ENCODE measurements around the gene TBC1D9.
A peak's percentile ranks its signal among the peaks of the same experiment; 100 is the strongest.

TBC1D9 gene

DNA sequence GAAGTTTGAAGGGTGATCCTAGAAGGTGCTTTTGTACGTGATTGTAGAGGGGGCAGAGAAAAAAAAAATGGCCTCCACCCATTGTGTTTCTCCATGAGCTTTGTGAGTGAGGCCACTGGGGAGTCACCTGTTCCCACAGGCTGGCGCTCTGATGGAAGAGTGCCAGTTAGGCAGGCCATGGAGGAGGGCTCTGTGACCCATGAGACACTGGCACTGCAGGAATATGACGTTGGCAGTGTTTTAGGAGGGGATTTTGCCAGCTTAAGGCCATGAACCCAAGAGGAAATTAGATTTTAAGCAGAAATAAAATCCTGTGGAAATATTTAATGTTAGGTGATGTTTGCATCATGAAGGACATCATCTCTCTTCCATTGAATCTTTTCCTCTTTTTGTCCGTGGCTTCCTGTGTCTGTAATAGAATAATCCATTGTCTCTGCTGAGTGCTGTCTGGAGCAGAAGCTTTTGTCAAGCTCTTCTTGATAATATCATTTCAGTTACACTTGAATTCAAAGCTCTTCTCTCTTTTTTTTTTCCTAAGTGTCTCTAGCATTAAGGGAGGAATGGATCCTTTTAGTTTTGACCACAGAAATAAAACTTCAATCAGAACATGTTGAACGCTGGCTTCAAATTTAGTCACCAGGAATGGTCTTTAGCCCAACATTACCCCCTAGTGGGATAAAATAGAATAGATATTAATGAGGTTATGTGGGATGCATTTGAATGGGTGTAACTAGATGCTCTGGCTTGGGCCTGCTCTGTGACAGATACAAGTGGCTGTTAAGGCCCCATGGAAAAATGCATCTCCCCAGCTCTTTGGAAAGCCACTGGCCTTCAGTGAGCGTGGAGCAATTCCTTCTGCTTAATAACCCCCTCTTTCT is 146.4 kb downstream of the TBC1D9 start:
- peak; percentile 91 for DNase-seq

DNA sequence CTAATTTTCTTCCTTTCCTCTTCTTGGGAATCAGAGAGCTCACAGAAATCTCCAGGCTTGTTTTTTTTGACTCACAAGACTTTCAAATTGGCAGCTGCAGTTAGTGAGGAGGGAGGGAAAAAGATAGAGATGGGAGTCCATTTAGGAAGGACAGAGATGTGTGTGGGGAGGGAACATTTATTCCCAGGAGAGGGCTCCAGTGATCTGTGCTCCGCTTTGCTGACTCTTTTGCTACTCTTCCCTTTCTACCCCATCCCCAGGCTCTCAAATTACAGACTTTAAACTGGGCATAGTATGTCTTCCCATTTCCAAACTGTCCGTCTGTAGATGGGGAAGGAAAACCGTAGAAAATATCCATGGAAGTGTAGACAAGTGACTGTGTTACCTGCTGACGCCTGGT is 148.3 kb downstream of the TBC1D9 start:
- no peak for DNase-seq

DNA sequence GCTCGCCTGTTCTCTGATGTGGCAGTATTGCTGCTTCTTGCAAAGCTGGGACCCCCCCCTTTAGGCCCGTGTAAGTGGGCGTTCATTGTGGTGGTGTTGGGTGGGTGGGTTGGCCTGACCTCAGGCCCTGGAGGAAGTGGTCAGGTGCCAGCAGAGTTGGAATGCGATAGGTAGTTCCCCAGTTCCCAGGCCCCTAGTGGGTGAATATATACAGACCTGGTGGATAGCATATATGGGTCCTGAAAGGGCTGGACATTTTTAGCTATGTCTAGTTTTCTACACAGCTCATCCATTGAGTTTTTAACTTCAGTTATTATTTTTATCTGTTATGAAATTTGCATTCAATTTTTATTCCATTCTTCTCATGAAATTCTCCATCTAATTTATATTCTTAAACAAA is 151.6 kb downstream of the TBC1D9 start:
- no peak for DNase-seq

GRCh38 chr4:140603286-140603685 is 152.9 kb downstream of the TBC1D9 start:
- no peak for DNase-seq

- peak; percentile 58 for DNase-seq
Observed at GRCh38 chr4:140602714-140603113, 153.5 kb downstream of the TBC1D9 start.

DNA sequence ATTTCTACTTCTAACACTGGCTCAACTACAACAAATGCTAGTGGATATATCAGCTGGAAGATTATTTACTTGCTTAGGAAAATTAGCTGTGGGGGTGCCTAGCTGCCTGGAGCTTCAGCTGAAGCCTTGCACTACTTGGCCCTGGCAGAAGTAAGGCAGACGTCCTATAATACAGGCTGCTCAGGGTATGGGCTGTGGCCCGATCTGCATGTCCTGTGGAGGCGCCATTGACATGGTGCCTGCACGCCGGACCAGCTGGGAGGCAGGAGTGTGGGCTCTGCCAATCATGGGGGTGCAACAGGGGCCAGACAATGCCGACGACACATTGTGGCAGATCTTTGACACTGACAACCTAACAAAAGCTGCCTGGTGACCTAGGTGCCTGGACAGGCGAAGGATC is 155.8 kb downstream of the TBC1D9 start:
- DNase-seq: no peak

GRCh38 chr4:140595065-140595464 is 161.1 kb downstream of the TBC1D9 start:
- DNase-seq: no peak

DNA sequence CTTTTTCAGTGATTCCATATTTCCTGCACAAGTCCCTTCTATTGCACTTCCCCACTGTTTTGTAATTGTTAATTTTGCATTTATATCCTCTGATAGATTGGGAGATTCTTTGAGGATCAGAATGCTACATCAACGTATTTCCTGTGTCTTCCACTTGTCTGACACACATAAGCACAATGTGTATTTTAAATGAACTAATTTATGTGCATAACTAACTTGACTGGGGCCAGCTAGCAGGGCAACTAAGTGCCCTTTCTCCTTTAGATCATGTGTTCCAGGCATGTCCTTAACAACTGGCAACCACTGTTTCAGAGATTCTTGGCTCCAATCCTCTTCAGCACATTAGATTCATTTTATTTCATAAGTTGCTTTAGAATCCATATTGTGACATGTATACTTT is 171.7 kb downstream of the TBC1D9 start:
- DNase-seq: no peak

- DNase-seq: no peak
Observed at GRCh38 chr4:140581078-140581477, 175.1 kb downstream of the TBC1D9 start.

DNA sequence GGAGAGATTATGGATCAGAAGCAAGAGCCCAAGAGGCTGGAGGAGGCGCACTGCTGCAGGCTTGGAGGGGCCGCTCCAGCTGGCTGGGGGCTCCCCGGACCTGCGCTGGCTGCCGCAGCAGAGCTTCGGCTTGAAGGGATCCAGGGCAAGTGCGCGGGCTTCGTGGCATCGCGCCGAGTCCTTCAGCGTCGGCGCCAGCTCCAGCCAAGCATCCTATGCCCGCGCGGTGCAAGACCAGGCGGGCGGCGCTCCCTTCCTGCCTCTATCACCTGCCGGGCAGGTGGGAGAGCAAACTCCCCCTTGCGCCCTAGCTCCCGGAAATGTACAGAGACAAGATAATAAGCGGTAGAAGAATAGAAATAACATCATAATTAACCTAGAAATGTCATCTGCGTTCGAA is 176.9 kb downstream of the TBC1D9 start:
- peak; percentile 10 for DNase-seq

DNA sequence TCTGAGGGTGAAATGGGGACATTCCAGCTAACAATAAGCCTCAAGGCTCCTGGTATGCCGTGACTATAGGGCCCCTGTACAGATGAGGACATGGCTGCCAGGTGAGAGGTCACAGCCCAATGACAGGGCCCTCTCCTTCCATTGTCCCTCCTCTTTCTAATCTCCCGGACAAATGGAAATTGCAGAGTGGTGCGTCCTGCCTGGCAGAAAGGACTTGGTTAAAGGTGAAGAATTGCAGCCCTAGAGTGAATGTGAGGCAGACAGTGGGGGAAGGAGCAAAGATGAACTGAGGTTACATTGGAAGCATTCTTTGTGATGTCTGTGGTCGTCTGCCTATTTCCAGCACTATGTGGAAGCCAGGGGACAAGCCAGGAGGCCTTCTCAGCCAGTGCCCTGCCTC is 180.7 kb downstream of the TBC1D9 start:
- DNase-seq: no peak

GRCh38 chr4:140571620-140572019 is 184.6 kb downstream of the TBC1D9 start:
- DNase-seq: no peak

All from eye (tissue), 1 donor.